ENCODE measurements around the gene ROR2.

The ROR2 gene

GRCh38 chr9:91837981-91838731 is 111.9 kb downstream of the ROR2 start:
- DNase-seq = no peak

- DNase-seq = no peak
These were observed 113.5 kb downstream of the ROR2 start for GRCh38 chr9:91836515-91836914.

GRCh38 chr9:91835632-91836031 is 114.4 kb downstream of the ROR2 start:
- DNase-seq = no peak

GRCh38 chr9:91835216-91835615 is 114.8 kb downstream of the ROR2 start:
- no peak for DNase-seq

GRCh38 chr9:91834740-91835139 is 115.3 kb downstream of the ROR2 start:
- no peak for DNase-seq

- no peak for DNase-seq
These were observed 116.2 kb downstream of the ROR2 start for GRCh38 chr9:91833878-91834255.

GRCh38 chr9:91833096-91833877 is 116.7 kb downstream of the ROR2 start:
- DNase-seq = no peak

GRCh38 chr9:91832322-91832721 is 117.7 kb downstream of the ROR2 start:
- no peak for DNase-seq

GRCh38 chr9:91825866-91826265 is 124.2 kb downstream of the ROR2 start:
- DNase-seq = no peak

GRCh38 chr9:91825422-91825821 is 124.6 kb downstream of the ROR2 start:
- DNase-seq = no peak

GRCh38 chr9:91824601-91825305 is 125.3 kb downstream of the ROR2 start:
- DNase-seq = no peak

- DNase-seq = no peak
These were observed 125.9 kb downstream of the ROR2 start for GRCh38 chr9:91824151-91824550.

GRCh38 chr9:91820949-91821880 is 128.8 kb downstream of the ROR2 start:
- no peak for DNase-seq

- no peak for DNase-seq
These were observed 129.8 kb downstream of the ROR2 start for GRCh38 chr9:91820126-91820750.

- DNase-seq = no peak
These were observed 131.2 kb downstream of the ROR2 start for GRCh38 chr9:91818647-91819403.

GRCh38 chr9:91818225-91818585 is 131.8 kb downstream of the ROR2 start:
- no peak for DNase-seq

GRCh38 chr9:91817493-91818224 is 132.4 kb downstream of the ROR2 start:
- DNase-seq = no peak

GRCh38 chr9:91817106-91817492 is 132.9 kb downstream of the ROR2 start:
- no peak for DNase-seq

- DNase-seq = no peak
These were observed 133.7 kb downstream of the ROR2 start for GRCh38 chr9:91816356-91816755.

GRCh38 chr9:91815896-91816295 is 134.1 kb downstream of the ROR2 start:
- no peak for DNase-seq

- no peak for DNase-seq
These were observed 135.3 kb downstream of the ROR2 start for GRCh38 chr9:91814753-91815152.
